Coronary artery (tissue), 2 donors: Measurements from ENCODE around the gene KCNJ1.

Experiments
- DNase-seq: peaks from one replicate; pipeline ENCODE4 v3.0.0-alpha.2; 2017; ENCODE audit warnings: low spot score
- H3K27ac ChIP-seq, 2 donors: fragments of 200-600 bp; sonication (generic); one replicate each; pipeline ENCODE4 v1.5.1; 2016 to 2019
- H3K4me3 ChIP-seq: fragments of 200-600 bp; sonication (generic); 2 replicates; pipeline ENCODE4 v1.5.1; 2016; ENCODE audit warnings: mild to moderate bottlenecking, moderate library complexity
- TF ChIP-seq, protein P1 (sequence below): fragments of 200-600 bp; sonication (generic); IDR thresholded peaks from one replicate; pipeline ENCODE4 v1.5.1; 2019; ENCODE audit warnings: antibody characterized with exemption

KCNJ1 gene

GRCh38 chr11:128879817-128880216 lies 12.7 kb upstream of the KCNJ1 start:
- Histone ChIP-seq H3K4me3 (no peak overlapping the region), H3K27ac (no peak overlapping the region)
- TF ChIP-seq, protein P1, sequence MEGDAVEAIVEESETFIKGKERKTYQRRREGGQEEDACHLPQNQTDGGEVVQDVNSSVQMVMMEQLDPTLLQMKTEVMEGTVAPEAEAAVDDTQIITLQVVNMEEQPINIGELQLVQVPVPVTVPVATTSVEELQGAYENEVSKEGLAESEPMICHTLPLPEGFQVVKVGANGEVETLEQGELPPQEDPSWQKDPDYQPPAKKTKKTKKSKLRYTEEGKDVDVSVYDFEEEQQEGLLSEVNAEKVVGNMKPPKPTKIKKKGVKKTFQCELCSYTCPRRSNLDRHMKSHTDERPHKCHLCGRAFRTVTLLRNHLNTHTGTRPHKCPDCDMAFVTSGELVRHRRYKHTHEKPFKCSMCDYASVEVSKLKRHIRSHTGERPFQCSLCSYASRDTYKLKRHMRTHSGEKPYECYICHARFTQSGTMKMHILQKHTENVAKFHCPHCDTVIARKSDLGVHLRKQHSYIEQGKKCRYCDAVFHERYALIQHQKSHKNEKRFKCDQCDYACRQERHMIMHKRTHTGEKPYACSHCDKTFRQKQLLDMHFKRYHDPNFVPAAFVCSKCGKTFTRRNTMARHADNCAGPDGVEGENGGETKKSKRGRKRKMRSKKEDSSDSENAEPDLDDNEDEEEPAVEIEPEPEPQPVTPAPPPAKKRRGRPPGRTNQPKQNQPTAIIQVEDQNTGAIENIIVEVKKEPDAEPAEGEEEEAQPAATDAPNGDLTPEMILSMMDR: no peak
- no peak for DNase-seq

DNA sequence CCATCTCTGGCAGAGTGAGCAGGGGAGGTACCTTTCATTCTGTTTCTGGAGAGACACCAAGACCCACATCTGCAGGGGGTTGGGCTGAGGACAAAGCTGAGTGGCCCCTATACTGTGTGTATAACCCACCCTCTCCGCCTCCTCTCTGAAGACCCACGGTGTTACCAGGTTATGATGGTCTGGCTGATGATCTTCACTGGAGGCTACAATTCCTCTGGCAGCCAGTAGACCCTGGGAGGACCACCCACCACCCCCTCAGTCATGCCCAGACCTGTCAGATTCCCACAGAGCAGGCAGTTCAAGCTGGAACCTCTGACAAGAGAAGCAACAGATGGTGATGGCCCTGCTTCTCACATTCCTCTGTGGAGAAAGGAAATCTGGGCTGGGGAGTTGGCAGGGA lies 11.4 kb upstream of the KCNJ1 start:
- Histone ChIP-seq H3K4me3 (no peak overlapping the region), H3K27ac (no peak overlapping the region)
- no peak for DNase-seq
- TF ChIP-seq, protein P1: no peak

DNA sequence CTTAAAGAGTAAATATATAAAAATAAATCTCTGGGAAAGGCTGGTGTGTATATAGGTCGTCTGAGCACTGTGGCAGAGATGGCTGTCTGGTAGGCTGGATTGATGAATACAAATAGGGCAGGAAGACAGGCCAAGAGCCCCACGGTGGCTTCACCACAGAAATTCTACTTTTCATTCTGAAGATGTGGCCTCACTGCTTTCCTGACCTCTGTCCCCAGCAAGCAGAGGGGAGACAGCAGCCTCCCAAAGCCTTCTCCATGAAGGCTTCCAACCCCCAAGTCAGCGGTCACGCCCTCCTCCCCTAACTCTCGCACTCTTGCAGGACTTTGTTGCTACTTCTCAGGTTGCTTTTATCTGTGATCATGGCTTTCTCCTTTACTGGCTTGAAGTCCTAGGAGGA lies 10.6 kb upstream of the KCNJ1 start:
- Histone ChIP-seq H3K27ac (no peak overlapping the region), H3K4me3 (no peak overlapping the region)
- DNase-seq: no peak
- TF ChIP-seq, protein P1: no peak

- no peak for DNase-seq
- TF ChIP-seq, protein P1: no peak
- no peak overlapping the region for H3K4me3 ChIP-seq
- no peak overlapping the region for H3K27ac ChIP-seq
Observed at GRCh38 chr11:128876133-128876650, 9.1 kb upstream of the KCNJ1 start.

DNA sequence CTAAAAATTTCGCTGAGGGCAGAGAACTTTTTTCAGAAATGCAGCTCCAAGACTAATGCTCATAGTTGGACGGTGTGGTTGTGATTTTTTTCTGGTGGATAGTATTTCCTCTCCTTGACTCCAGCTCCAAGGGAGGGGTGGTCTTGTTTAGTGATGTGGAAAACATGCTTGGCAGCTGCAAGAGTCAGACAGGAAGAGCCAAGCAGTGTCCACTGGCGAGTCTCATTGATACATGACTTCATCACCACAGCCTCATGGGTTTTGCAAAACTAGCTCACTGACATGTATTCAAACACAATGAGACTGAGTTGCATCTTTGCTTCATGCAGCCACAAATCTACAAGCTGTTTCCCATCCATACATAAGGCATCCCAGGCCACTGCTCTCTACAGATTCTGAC lies 7.3 kb upstream of the KCNJ1 start:
- H3K4me3 ChIP-seq: no peak overlapping the region
- no peak for DNase-seq

DNA sequence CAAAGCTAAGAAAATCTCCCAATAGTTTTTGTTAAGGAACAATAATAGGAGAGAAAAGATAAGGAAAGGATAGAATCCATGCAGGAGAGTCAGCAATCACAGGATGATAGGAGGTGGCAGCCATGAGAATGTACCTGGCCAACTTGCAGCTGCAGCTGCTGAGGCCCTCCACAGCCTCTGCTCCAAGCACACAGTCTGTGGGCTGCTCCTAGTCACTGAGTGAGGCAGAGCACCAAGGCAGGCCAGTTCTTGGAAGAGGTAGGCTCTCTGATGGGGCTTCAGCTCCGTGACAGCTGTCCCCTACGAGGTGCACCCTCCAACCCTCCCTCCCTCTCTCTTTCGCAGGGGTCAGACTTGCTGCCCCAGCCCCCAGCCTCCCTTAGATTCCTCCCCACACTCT lies 5.5 kb upstream of the KCNJ1 start:
- TF ChIP-seq, protein P1: no peak
- DNase-seq: no peak

More for the DNA sequence above, 7.3 kb upstream of the KCNJ1 start:
- H3K27ac ChIP-seq: no peak overlapping the region
- TF ChIP-seq, protein P1: no peak

DNA sequence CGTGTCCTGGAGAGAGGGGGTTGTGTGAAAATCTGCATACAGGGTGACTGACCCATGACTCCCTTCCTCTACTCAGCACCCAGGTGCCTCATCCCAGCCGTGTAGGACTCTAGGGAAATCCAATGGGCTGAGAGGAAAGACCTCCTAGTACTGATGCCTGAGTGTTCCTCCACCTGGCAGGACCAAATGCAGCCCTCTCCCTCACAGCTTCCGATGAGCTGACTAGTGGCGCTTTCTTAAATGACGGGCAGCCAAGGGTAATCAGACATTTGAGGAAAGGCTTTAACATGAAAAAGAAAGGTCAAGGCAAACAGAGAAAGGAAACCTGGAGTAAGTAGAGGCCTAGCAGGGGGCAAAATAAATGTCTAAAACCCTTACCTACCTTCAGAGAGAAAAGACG lies 5.0 kb upstream of the KCNJ1 start:
- no peak overlapping the region for H3K27ac ChIP-seq
- H3K4me3 ChIP-seq: no peak overlapping the region
- no peak for DNase-seq
- TF ChIP-seq, protein P1: no peak

More for the DNA sequence above, 5.5 kb upstream of the KCNJ1 start:
- H3K4me3 ChIP-seq: no peak overlapping the region
- no peak overlapping the region for H3K27ac ChIP-seq
